Colonic mucosa (tissue), 4 donors: ENCODE results near the gene ZNF493. TPM values are rescaled to one million over a fixed set of nuclear protein-coding genes. Genes with fewer than 3 reads are reported as not detected.

Experiments
- DNase-seq: peaks from one replicate; pipeline ENCODE4 v3.0.0-alpha.2; 2020
- H3K27ac ChIP-seq: fragments of 200-600 bp; one replicate; pipeline ENCODE4 v1.8.0; 2021
- H3K27me3 ChIP-seq: fragments of 200-600 bp; one replicate; pipeline ENCODE4 v1.8.0; 2021
- H3K36me3 ChIP-seq: fragments of 200-600 bp; one replicate; pipeline ENCODE4 v1.8.0; 2021
- H3K4me1 ChIP-seq: fragments of 200-600 bp; one replicate; pipeline ENCODE4 v1.8.0; 2021; ENCODE audit warnings: mild to moderate bottlenecking
- H3K4me3 ChIP-seq: fragments of 200-600 bp; one replicate; pipeline ENCODE4 v1.8.0; 2021
- H3K9ac ChIP-seq, 2 donors: one replicate each; pipeline ENCODE4 v1.7.0; 2013; ENCODE audit warnings: control low read depth in 2 of 2, low read depth in 2 of 2, low read length in 2 of 2
- H3K9me3 ChIP-seq: fragments of 200-600 bp; one replicate; pipeline ENCODE4 v1.8.0; 2021
- CTCF ChIP-seq: fragments of 200-600 bp; IDR thresholded peaks from one replicate; pipeline ENCODE4 v1.8.0; 2022; ENCODE audit warnings: antibody characterized with exemption, mild to moderate bottlenecking
- intact Hi-C: fragments of 100-400 bp; cut with DNase I; formaldehyde crosslinking; loops from one replicate; pipeline ENCODE4 v1.14.1; 2022
- total RNA-seq, 2 donors: library from RNA; stranded (reverse); fragmentation: NEBNext Ultra II Directional in 1 of 2; extraction: Animal tissue kit (Norgen Biotek cat#: 25700) in 1 of 2; gene quantifications; one replicate each; pipeline ENCODE4 v1.2.1, GENCODE V29; 2021
- donor health status: healthy.
- donor health status: DM: no; HTN: no; CAD: no.
- donor health status: DM: no; HTN: no; CAD: no.

ZNF493 gene
- total RNA-seq, 2 donors from 2014 or later: 13.5 to 15.7 TPM

GRCh38 chr19:21439201-21439751 is 42.3 kb downstream of the ZNF493 start:
- H3K27me3 ChIP-seq: no peaks in the 10 kb centered on the region
- no peaks in the 10 kb centered on the region for H3K4me1 ChIP-seq
- no peak for DNase-seq
- no peak overlapping the region for H3K27ac ChIP-seq
- H3K9ac ChIP-seq: no peak overlapping the region
- intact Hi-C loops: no loop called here
- no peak for TF ChIP-seq CTCF
- no peaks in the 10 kb centered on the region for H3K9me3 ChIP-seq
- H3K36me3 ChIP-seq: no peaks in the 10 kb centered on the region
- no peak overlapping the region for H3K4me3 ChIP-seq

DNA sequence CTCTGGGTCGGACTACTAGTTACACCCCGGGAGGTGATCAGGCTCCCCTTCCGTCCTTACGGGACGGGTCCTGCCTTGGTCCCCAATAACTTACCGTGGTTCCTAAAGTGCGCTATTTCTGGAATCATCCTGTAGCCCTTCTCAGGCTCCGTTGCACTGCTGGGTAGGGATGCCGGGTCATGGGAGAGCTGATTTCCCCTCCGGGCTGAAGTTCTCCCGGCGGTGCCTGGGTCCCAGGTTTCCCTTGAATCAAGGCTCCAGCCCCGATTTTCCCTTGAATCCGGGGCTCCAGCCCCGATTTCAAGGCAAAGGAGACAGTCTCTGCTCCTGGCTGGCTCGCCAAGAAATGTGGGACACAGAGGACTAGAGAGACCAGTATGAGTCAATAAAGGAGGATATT is 43.4 kb downstream of the ZNF493 start:
- H3K9me3 ChIP-seq: no peaks in the 10 kb centered on the region
- intact Hi-C loops: no loop called here
- DNase-seq: no peak
- H3K27ac ChIP-seq: no peak overlapping the region
- no peak overlapping the region for H3K9ac ChIP-seq
- H3K27me3 ChIP-seq: no peaks in the 10 kb centered on the region
- H3K4me3 ChIP-seq: no peak overlapping the region
- no peak for TF ChIP-seq CTCF
- H3K4me1 ChIP-seq: no peaks in the 10 kb centered on the region
- H3K36me3 ChIP-seq: no peaks in the 10 kb centered on the region

GRCh38 chr19:21451187-21451586 is 54.3 kb downstream of the ZNF493 start:
- no peak overlapping the region for H3K9ac ChIP-seq
- H3K4me1 ChIP-seq: no peaks in the 10 kb centered on the region
- H3K27ac ChIP-seq: no peak overlapping the region
- H3K36me3 ChIP-seq: no peaks in the 10 kb centered on the region
- no peak for DNase-seq
- TF ChIP-seq CTCF: no peak
- no peaks in the 10 kb centered on the region for H3K9me3 ChIP-seq
- no peaks in the 10 kb centered on the region for H3K27me3 ChIP-seq
- H3K4me3 ChIP-seq: no peak overlapping the region
- intact Hi-C loops: no loop called here

DNA sequence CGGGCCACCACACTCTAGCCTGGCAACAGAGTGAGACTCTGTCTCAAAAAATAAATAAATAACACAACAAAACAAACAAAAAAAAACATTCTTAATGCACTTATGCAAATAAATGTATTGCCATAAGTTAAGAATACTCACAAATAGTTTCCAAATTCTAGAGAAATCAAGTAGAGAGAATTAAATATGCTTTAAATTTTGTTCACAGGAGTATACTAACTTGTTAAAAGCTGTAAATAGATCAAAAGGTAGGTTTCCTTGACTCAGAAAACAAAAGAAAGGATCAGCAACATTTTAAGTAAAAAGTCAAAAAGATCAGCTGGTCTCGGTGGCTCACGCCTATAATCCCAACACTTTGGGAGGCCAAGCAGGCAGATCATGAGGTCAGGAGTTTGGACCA is 58.0 kb downstream of the ZNF493 start:
- Histone ChIP-seq H3K27ac (no peak overlapping the region), H3K36me3 (no peaks in the 10 kb centered on the region), H3K27me3 (no peaks in the 10 kb centered on the region), H3K9me3 (no peaks in the 10 kb centered on the region), H3K4me1 (no peaks in the 10 kb centered on the region), H3K9ac (no peak overlapping the region), H3K4me3 (no peak overlapping the region)
- intact Hi-C loops: no loop called here
- no peak for DNase-seq
- no peak for TF ChIP-seq CTCF

GRCh38 chr19:21460686-21461085 is 63.8 kb downstream of the ZNF493 start:
- no peak overlapping the region for H3K4me3 ChIP-seq
- no peaks in the 10 kb centered on the region for H3K9me3 ChIP-seq
- intact Hi-C loops: no loop called here
- TF ChIP-seq CTCF: no peak
- H3K4me1 ChIP-seq: no peaks in the 10 kb centered on the region
- H3K9ac ChIP-seq: no peak overlapping the region
- no peaks in the 10 kb centered on the region for H3K36me3 ChIP-seq
- no peak overlapping the region for H3K27ac ChIP-seq
- DNase-seq: no peak
- no peaks in the 10 kb centered on the region for H3K27me3 ChIP-seq
